Stomach (tissue), 4 donors: ENCODE data around the gene MCC.

Source experiments
- CTCF ChIP-seq, 7 experiments: fragments of 450-650 bp in 4 of 7; fragments of 200-600 bp in 3 of 7; sonication (generic) in 3 of 7; IDR thresholded peaks; one replicate each; pipeline ENCODE4 v1.5.1; 2016 to 2019; ENCODE audit warnings: antibody characterized with exemption in 7 of 7, control low read depth in 2 of 7, mild to moderate bottlenecking in 1 of 7
- POLR2A ChIP-seq, 4 donors: fragments of 450-650 bp; IDR thresholded peaks; one replicate each; pipeline ENCODE4 v1.6.1; 2016; ENCODE audit warnings: antibody characterized with exemption in 4 of 4, control low read depth in 2 of 4, mild to moderate bottlenecking in 1 of 4, moderate library complexity in 1 of 4
- POLR2AphosphoS5 ChIP-seq, 3 donors: sonication (generic); formaldehyde crosslinking; IDR thresholded peaks; one replicate each; pipeline ENCODE4 v1.6.1; 2016; ENCODE audit warnings: antibody characterized with exemption in 3 of 3

- no peak for TF ChIP-seq POLR2A (IDR thresholded peaks at IDR 0.05)
- TF ChIP-seq CTCF (IDR thresholded peaks at IDR 0.05) = no peak
- no peak for TF ChIP-seq POLR2AphosphoS5 (IDR thresholded peaks at IDR 0.05)
Observed at GRCh38 chr5:113265190-113265589, 223.1 kb downstream of the MCC start.
